Activated CD4-positive, alpha-beta T cell treated with anti-CD3 and anti-CD28 coated beads, Interleukin-2, amount 10 ng/mL, durations not matched to agents 24 days and 14 days (primary cell): Measurements from ENCODE around the gene OR52B2. TPM values are rescaled to one million over a fixed set of nuclear protein-coding genes. Genes with fewer than 3 reads are reported as not detected.
"Not testable (repeated sequence)": the region's sequence is repeated elsewhere in the genome, so short reads cannot be mapped to it uniquely, and the experiment has no call there.

Source experiments
- DNase-seq: peaks from one replicate; pipeline ENCODE4 v3.0.0; 2022
- H3K27ac Mint-ChIP-seq: one replicate; pipeline ENCODE4 v1.8.0; 2022; ENCODE audit warnings: mild to moderate bottlenecking, mixed read lengths
- H3K27me3 Mint-ChIP-seq: one replicate; pipeline ENCODE4 v1.8.0; 2022; ENCODE audit warnings: mixed read lengths
- H3K36me3 Mint-ChIP-seq: one replicate; pipeline ENCODE4 v1.8.0; 2022; ENCODE audit warnings: low read depth, mild to moderate bottlenecking, mixed read lengths
- H3K4me1 Mint-ChIP-seq: one replicate; pipeline ENCODE4 v1.8.0; 2021; ENCODE audit warnings: mixed read lengths
- H3K4me3 Mint-ChIP-seq: one replicate; pipeline ENCODE4 v1.8.0; 2022; ENCODE audit warnings: mild to moderate bottlenecking, moderate library complexity, mixed read lengths
- H3K9me3 Mint-ChIP-seq: one replicate; pipeline ENCODE4 v1.8.0; 2021; ENCODE audit warnings: mixed read lengths
- intact Hi-C: fragments of 100-400 bp; cut with micrococcal nuclease; formaldehyde crosslinking; loops from one replicate; pipeline ENCODE4 v1.15.1; 2023
- total RNA-seq: library from RNA; stranded (reverse); gene quantifications from 2 replicates; pipeline ENCODE4 v1.2.3, GENCODE V29; 2022

The OR52B2 gene
- total RNA-seq, 1 donor from 2014 or later, result not detected

GRCh38 chr11:6199174-6199810 lies 29.2 kb upstream of the OR52B2 start, which contains the start of gene OR52W1:
Gene OR52W1 (plus strand): TSS chr11:6199224. CDS start chr11:6199224, 0 bp downstream.
- peak; percentile 44 for DNase-seq
- Mint-ChIP-seq H3K4me3 (no peak within 1 kb of the TSS), H3K36me3 (peaks cover 3% of the 10 kb centered on the region), H3K4me1 (peaks cover 37% of the 10 kb centered on the region), H3K9me3 (no peaks in the 10 kb centered on the region), H3K27me3 (no peaks in the 10 kb centered on the region), H3K27ac (no peak within 1 kb of the TSS)
- intact Hi-C loops, result no loop called here

- intact Hi-C loops, result no loop called here
- Mint-ChIP-seq H3K27ac (no peak overlapping the region), H3K36me3 (no peaks in the 10 kb centered on the region), H3K4me3 (no peak overlapping the region), H3K27me3 (no peaks in the 10 kb centered on the region), H3K4me1 (peaks cover 23% of the 10 kb centered on the region), H3K9me3 (no peaks in the 10 kb centered on the region)
- DNase-seq, result peak; percentile 43
These were observed 27.5 kb upstream of the OR52B2 start for GRCh38 chr11:6197466-6198200.

- intact Hi-C loops, result no loop called here
- H3K36me3 Mint-ChIP-seq, result no peaks in the 10 kb centered on the region
- peaks cover 4% of the 10 kb centered on the region for H3K27me3 Mint-ChIP-seq
- DNase-seq, result peak; percentile 57
- H3K4me3 Mint-ChIP-seq, result no peak overlapping the region
- no peak overlapping the region for H3K27ac Mint-ChIP-seq
- no peaks in the 10 kb centered on the region for H3K9me3 Mint-ChIP-seq
- peaks cover 18% of the 10 kb centered on the region for H3K4me1 Mint-ChIP-seq
These were observed 26.3 kb upstream of the OR52B2 start for GRCh38 chr11:6196396-6196795.

- no peak overlapping the region for H3K4me3 Mint-ChIP-seq
- no peaks in the 10 kb centered on the region for H3K36me3 Mint-ChIP-seq
- intact Hi-C loops, result no loop called here
- peaks cover 13% of the 10 kb centered on the region for H3K4me1 Mint-ChIP-seq
- DNase-seq, result no peak
- H3K27me3 Mint-ChIP-seq, result peaks cover 4% of the 10 kb centered on the region
- H3K9me3 Mint-ChIP-seq, result no peaks in the 10 kb centered on the region
- no peak overlapping the region for H3K27ac Mint-ChIP-seq
These were observed 24.0 kb upstream of the OR52B2 start for GRCh38 chr11:6194065-6194581.

DNA sequence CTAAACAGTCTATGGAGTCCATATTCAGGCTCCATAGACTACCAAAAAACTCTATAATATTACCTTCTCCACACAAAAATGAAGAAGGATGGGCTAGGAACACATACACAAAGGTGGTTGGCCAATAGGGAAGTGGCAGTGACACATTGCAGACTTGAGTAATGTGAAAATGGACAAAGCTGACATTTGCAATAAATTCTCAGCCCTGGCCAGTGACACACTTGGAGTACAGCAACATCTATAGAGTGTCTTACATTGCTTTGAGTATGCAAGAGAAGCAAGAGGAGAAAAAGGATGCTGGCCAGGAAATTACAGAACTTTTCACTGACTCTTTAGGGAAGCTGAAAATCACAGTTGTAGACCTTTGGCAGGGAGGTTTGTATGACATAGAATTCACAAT lies 21.6 kb upstream of the OR52B2 start:
- H3K27me3 Mint-ChIP-seq, result peaks cover 4% of the 10 kb centered on the region
- intact Hi-C loops, result no loop called here
- no peak overlapping the region for H3K27ac Mint-ChIP-seq
- no peak overlapping the region for H3K4me3 Mint-ChIP-seq
- DNase-seq, result no peak
- H3K4me1 Mint-ChIP-seq, result peaks cover 11% of the 10 kb centered on the region
- H3K9me3 Mint-ChIP-seq, result no peaks in the 10 kb centered on the region
- no peaks in the 10 kb centered on the region for H3K36me3 Mint-ChIP-seq

GRCh38 chr11:6175440-6175839 lies 5.3 kb upstream of the OR52B2 start:
- H3K4me1 Mint-ChIP-seq, result peaks cover 2% of the 10 kb centered on the region
- H3K36me3 Mint-ChIP-seq, result no peaks in the 10 kb centered on the region
- no peaks in the 10 kb centered on the region for H3K9me3 Mint-ChIP-seq
- H3K27me3 Mint-ChIP-seq, result peaks cover 23% of the 10 kb centered on the region
- DNase-seq, result no peak
- no peak overlapping the region for H3K4me3 Mint-ChIP-seq
- intact Hi-C loops, result no loop called here
- no peak overlapping the region for H3K27ac Mint-ChIP-seq

GRCh38 chr11:6156628-6157359 lies 13.3 kb downstream of the OR52B2 start:
- Mint-ChIP-seq H3K4me1 (no peaks in the 10 kb centered on the region), H3K9me3 (no peaks in the 10 kb centered on the region), H3K4me3 (no peak overlapping the region), H3K27me3 (peaks cover 2% of the 10 kb centered on the region), H3K36me3 (no peaks in the 10 kb centered on the region), H3K27ac (no peak overlapping the region)
- DNase-seq, result no peak
- intact Hi-C loops, result no loop called here

DNA sequence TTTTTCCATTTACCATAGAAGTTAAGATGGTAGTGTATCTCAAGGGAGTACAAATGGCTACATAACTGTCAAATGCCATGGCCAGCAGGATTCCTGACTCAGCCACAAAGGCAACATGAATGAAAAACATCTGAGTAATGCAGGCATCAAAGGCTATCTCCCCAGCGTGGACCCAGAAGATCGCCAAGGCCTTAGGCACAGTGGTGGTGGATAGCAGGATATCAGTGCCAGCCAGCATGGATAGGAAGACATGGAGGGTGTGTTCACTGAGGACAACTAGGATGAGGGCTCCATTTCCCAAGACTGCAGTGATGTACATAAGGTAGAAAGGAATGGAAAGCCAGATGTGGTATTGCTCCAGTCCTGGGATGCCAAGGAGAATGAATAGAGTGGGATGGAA lies 18.0 kb downstream of the OR52B2 start:
- intact Hi-C loops, result no loop called here
- Mint-ChIP-seq H3K4me1 (no peaks in the 10 kb centered on the region), H3K9me3 (peaks cover 4% of the 10 kb centered on the region), H3K27ac (no peak overlapping the region), H3K27me3 (peaks cover 2% of the 10 kb centered on the region), H3K4me3 (no peak overlapping the region), H3K36me3 (no peaks in the 10 kb centered on the region)
- no peak for DNase-seq

GRCh38 chr11:6151117-6151516 lies 19.0 kb downstream of the OR52B2 start:
- Mint-ChIP-seq H3K4me1 (no peaks in the 10 kb centered on the region), H3K9me3 (peaks cover 4% of the 10 kb centered on the region), H3K27ac (no peak overlapping the region), H3K4me3 (no peak overlapping the region), H3K27me3 (peaks cover 2% of the 10 kb centered on the region), H3K36me3 (no peaks in the 10 kb centered on the region)
- no peak for DNase-seq
- intact Hi-C loops, result no loop called here

- H3K4me3 Mint-ChIP-seq, DNase-seq, H3K36me3 Mint-ChIP-seq, H3K9me3 Mint-ChIP-seq, H3K4me1 Mint-ChIP-seq, H3K27ac Mint-ChIP-seq, intact Hi-C loops: not testable (repeated sequence)
- H3K27me3 Mint-ChIP-seq, result peaks cover 11% of the 10 kb centered on the region
These were observed 26.4 kb downstream of the OR52B2 start for GRCh38 chr11:6143737-6144136.

DNA sequence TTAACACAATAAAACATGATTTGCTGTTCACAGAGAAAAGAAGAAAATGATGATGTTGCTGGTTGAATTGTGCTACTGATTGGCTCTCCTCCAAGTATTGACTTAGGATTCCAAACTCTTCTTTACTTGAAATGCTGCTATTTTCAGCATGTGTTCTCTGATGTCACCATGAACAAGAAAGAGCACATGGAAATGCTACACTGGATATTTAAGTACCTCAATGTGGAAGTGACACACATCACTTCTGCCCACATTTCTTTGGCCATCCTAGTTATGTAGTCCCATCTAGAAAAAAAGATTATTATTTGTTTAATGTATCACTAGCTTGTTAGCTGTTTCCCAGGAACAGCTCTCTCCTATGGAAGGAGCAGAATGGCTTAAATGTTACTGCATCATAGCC lies 27.2 kb downstream of the OR52B2 start:
- Mint-ChIP-seq H3K36me3 (no peaks in the 10 kb centered on the region), H3K4me1 (no peaks in the 10 kb centered on the region), H3K4me3 (no peak overlapping the region), H3K27ac (no peak overlapping the region), H3K27me3 (peaks cover 17% of the 10 kb centered on the region), H3K9me3 (no peaks in the 10 kb centered on the region)
- DNase-seq, result no peak
- intact Hi-C loops, result no loop called here

DNA sequence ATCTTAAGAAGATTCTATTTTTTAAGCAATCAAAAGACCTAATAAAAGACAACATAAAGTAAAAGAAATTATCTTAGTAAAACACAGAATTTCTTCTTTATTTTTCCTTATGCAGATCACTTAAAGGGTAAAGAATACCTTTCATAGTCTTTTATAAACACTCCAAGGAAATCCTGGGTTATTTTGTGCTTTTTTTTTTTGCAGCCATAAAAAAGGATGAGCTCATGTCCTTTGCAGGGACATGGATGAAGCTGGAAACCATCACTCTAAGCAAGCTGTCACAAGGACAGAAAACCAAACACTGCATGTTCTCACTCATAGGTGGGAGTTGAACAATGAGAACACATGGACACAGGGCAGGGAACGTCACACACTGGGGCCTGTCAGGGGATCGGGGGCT lies 34.2 kb downstream of the OR52B2 start:
- H3K27ac Mint-ChIP-seq, DNase-seq, intact Hi-C loops, H3K36me3 Mint-ChIP-seq, H3K4me3 Mint-ChIP-seq, H3K4me1 Mint-ChIP-seq, H3K9me3 Mint-ChIP-seq: not testable (repeated sequence)
- peaks cover 15% of the 10 kb centered on the region for H3K27me3 Mint-ChIP-seq

DNA sequence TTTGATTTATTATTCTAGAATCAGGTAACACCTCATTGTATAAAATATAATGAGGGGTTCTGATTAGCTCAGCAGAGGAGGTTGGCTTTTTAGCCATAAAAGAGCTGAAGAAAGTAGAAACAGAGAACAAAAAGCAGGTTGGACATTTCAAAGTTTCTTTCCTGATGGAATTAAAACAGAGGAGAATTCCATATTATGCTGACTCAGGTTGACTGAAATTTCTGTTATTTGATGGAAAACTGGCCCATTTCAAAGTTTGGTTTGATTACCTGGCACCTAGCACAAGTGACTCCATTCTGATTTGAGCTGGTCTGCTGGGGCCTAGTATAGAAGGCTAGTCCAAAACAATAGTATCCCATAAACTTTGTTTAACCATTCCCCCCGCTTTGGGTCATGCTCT lies 37.7 kb downstream of the OR52B2 start:
- intact Hi-C loops, result no loop called here

GRCh38 chr11:6129635-6130034 lies 40.5 kb downstream of the OR52B2 start:
- Mint-ChIP-seq H3K9me3 (no peaks in the 10 kb centered on the region), H3K27me3 (peaks cover 5% of the 10 kb centered on the region), H3K27ac (no peak overlapping the region), H3K36me3 (no peaks in the 10 kb centered on the region), H3K4me3 (no peak overlapping the region), H3K4me1 (no peaks in the 10 kb centered on the region)
- intact Hi-C loops, result no loop called here
- no peak for DNase-seq

More for the DNA sequence above, 37.7 kb downstream of the OR52B2 start:
- no peaks in the 10 kb centered on the region for H3K4me1 Mint-ChIP-seq
- H3K36me3 Mint-ChIP-seq, result no peaks in the 10 kb centered on the region
- peaks cover 6% of the 10 kb centered on the region for H3K27me3 Mint-ChIP-seq
- H3K27ac Mint-ChIP-seq, result no peak overlapping the region
- no peak overlapping the region for H3K4me3 Mint-ChIP-seq
- H3K9me3 Mint-ChIP-seq, result no peaks in the 10 kb centered on the region
- no peak for DNase-seq
